Psoas muscle (tissue), 8 donors: ENCODE results near the gene ETNPPL. TPM values are rescaled to one million over a fixed set of nuclear protein-coding genes. Genes with fewer than 3 reads are reported as not detected.

Source experiments
- ATAC-seq, 4 donors: fragments of 200-7000 bp; cut with Tn5 transposase; one replicate each; pipeline ENCODE4 v1.9.1; 2020; ENCODE audit warnings: moderate library complexity in 3 of 4, mild to moderate bottlenecking in 2 of 4
- DNase-seq, 2 donors: peaks; one replicate each; pipeline ENCODE4 v3.0.0-alpha.2; 2020
- H3K27ac ChIP-seq: fragments of 200-600 bp; one replicate; pipeline ENCODE4 v1.8.0; 2022
- H3K27me3 ChIP-seq, 3 donors: fragments of 200-600 bp in 1 of 3; one replicate each; pipeline versions ENCODE4 v1.6.1 to v1.8.0; 2013 to 2022; ENCODE audit warnings: low read length in 2 of 3, mild to moderate bottlenecking in 2 of 3, moderate library complexity in 1 of 3; ENCODE audit not compliant: insufficient read depth in 3 of 3
- H3K36me3 ChIP-seq, 2 donors: fragments of 200-600 bp in 1 of 2; one replicate each; pipeline versions ENCODE4 v1.6.1 to v1.8.0; 2013 to 2022; ENCODE audit warnings: low read depth in 1 of 2, mild to moderate bottlenecking in 1 of 2, moderate library complexity in 1 of 2; ENCODE audit not compliant: insufficient read depth in 1 of 2
- H3K4me1 ChIP-seq: fragments of 200-600 bp; one replicate; pipeline ENCODE4 v1.8.0; 2022
- H3K4me3 ChIP-seq: fragments of 200-600 bp; one replicate; pipeline ENCODE4 v1.8.0; 2022; ENCODE audit warnings: mild to moderate bottlenecking
- H3K9me3 ChIP-seq: fragments of 200-600 bp; one replicate; pipeline ENCODE4 v1.8.0; 2022
- WGBS, 3 donors: extraction: QIAGEN DNeasy Blood & Tissue Kit; methylation state at CpG; one replicate each; pipeline versions ENCODE4 v1.1.6 to v1.1.7; 2013; 5-methylcytosine and 5-hydroxymethylcytosine counted together
- intact Hi-C, 2 donors: fragments of 100-400 bp; cut with DNase I; formaldehyde crosslinking; loops; one replicate each; pipeline versions ENCODE4 v1.11.0 to v1.14.2; 2022
- polyA plus RNA-seq, 3 donors: library from polyadenylated mRNA; stranded (reverse); fragments of 200-250 nt; gene quantifications; one replicate each; pipeline ENCODE4 v1.2.3, GENCODE V29; 2013
- total RNA-seq, 4 donors: library from RNA; stranded (reverse); fragmentation: NEBNext Ultra II Directional in 2 of 4; extraction: Animal tissue kit (Norgen Biotek cat#: 25700) in 2 of 4; gene quantifications; one replicate each; pipeline versions ENCODE4 v1.2.1 to v1.2.4, GENCODE V29; 2021 to 2023
- TF ChIP-seq, protein P1 (sequence below): fragments of 200-600 bp; IDR thresholded peaks from one replicate; pipeline ENCODE4 v1.8.0; 2022; ENCODE audit warnings: antibody characterized with exemption
- donor health status: healthy with polysubstance abuse.
- donor health status: DM: no; HTN: no; CAD: no; lungs with moderate emphysema.
- donor health status: Bipolar disorder and iron deficiency.
- donor health status: healthy.
- donor health status: DM: yes; HTN: yes; CAD: no.
- donor health status: DM: no; HTN: no; CAD: no.
- donor health status: DM: no; HTN: no; CAD: no.
- donor health status: DM: yes; HTN: yes; CAD: no.

ETNPPL gene
- total and polyA plus RNA-seq, 7 donors: 0.24 to 2.1 (median 0.28) TPM

DNA sequence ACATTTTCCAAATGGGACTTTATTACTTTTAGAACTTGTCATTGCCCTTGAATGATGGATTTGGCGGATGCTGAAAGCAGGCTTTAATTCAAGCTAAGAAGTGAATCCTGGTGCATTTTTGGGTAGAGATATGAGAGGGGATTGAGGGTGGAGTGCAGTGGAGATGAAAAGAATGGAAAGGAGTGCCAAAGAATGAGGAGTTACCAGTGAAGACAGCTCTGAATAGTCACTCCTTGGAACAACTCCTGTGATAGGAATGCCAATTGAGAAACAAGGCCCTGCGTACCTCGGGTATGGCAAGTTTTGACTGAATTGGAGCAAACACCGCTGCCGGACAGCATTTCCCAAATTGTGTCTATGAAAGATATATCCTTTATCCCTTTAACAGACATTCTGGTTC is 36.5 kb upstream of the ETNPPL start:
- DNase-seq (no peak), ATAC-seq (no peak)
- H3K36me3 ChIP-seq: no peaks in the 10 kb centered on the region
- intact Hi-C loops: no loop called here
- TF ChIP-seq, protein P1, sequence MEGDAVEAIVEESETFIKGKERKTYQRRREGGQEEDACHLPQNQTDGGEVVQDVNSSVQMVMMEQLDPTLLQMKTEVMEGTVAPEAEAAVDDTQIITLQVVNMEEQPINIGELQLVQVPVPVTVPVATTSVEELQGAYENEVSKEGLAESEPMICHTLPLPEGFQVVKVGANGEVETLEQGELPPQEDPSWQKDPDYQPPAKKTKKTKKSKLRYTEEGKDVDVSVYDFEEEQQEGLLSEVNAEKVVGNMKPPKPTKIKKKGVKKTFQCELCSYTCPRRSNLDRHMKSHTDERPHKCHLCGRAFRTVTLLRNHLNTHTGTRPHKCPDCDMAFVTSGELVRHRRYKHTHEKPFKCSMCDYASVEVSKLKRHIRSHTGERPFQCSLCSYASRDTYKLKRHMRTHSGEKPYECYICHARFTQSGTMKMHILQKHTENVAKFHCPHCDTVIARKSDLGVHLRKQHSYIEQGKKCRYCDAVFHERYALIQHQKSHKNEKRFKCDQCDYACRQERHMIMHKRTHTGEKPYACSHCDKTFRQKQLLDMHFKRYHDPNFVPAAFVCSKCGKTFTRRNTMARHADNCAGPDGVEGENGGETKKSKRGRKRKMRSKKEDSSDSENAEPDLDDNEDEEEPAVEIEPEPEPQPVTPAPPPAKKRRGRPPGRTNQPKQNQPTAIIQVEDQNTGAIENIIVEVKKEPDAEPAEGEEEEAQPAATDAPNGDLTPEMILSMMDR: no peak
- H3K27ac ChIP-seq: no peak overlapping the region
- no peaks in the 10 kb centered on the region for H3K27me3 ChIP-seq
- no peaks in the 10 kb centered on the region for H3K4me1 ChIP-seq
- no peak overlapping the region for H3K4me3 ChIP-seq
- no peaks in the 10 kb centered on the region for H3K9me3 ChIP-seq
- WGBS, 3 donors: 51 to 96% (median 76%) methylated on average over 5 of the region's 5 CpGs

DNA sequence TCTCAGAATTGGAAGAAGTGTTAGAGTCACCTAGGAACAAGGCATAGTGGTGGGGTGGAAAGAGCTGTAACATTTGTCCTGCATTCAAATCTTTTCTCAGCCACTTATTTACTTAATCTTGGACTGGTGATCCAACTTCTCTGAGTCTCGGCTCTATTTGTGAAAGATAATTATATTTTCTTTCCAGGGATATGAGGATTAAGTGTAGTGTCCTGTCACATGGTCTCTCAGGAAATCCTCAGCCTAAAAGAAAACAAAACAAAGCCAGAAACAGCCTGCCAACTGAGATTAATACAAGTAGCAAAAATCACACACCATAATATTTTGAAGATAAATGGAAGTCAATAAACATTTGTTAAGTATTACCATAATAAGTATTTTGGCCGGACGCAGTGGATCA is 33.3 kb upstream of the ETNPPL start:
- H3K27me3 ChIP-seq: no peaks in the 10 kb centered on the region
- no peaks in the 10 kb centered on the region for H3K9me3 ChIP-seq
- no peak for DNase-seq
- H3K4me3 ChIP-seq: no peak overlapping the region
- WGBS, 3 donors: 40 to 56% (median 48%) methylated on average over 3 of the region's 3 CpGs
- TF ChIP-seq, protein P1: no peak
- no peaks in the 10 kb centered on the region for H3K36me3 ChIP-seq
- H3K27ac ChIP-seq: no peak overlapping the region
- intact Hi-C loops: no loop called here
- no peak for ATAC-seq
- H3K4me1 ChIP-seq: no peaks in the 10 kb centered on the region

DNA sequence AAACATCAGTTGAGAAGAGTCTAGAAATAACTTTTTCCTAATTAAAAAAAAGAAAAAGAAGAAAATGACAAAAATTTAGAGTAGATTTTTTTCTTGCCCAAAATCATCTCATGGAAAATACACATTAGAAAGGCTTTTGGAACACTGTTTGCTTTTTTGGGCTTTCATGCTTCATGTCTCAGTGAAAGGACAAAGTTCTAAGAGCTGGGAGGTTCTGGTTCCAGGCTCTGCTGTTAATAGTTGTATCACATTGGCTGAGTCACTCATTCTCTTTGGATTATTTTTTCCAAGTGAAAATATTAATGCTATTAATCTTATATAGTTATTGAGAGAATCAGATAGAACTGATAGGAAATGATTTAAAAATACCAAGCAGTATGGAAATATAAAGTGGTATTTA is 32.9 kb upstream of the ETNPPL start:
- ATAC-seq (no peak), DNase-seq (no peak)
- Histone ChIP-seq H3K36me3 (no peaks in the 10 kb centered on the region), H3K9me3 (no peaks in the 10 kb centered on the region), H3K4me1 (no peaks in the 10 kb centered on the region), H3K4me3 (no peak overlapping the region), H3K27ac (no peak overlapping the region), H3K27me3 (no peaks in the 10 kb centered on the region)
- TF ChIP-seq, protein P1: no peak
- intact Hi-C loops: no loop called here

DNA sequence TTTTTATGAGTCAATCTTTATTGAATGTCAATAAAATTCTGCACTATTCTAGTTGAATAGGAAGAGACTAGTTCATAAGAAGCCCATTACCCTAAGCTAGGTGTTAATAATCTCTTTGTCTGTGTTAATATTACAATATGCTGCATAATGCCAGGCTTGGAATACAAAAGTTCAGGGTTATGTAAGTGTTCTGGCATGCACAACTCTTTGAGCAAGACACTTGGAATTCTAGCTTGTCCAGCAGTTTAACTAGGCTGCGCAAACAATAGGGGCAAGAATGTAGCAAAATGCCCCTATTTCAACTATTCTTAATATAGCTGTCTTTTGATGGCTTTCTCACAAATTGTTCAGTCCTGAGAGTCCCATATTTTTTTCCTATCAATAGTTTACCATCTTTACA is 31.3 kb upstream of the ETNPPL start:
- TF ChIP-seq, protein P1: no peak
- Histone ChIP-seq H3K4me3 (no peak overlapping the region), H3K27me3 (no peaks in the 10 kb centered on the region), H3K9me3 (no peaks in the 10 kb centered on the region), H3K27ac (no peak overlapping the region), H3K36me3 (no peaks in the 10 kb centered on the region), H3K4me1 (no peaks in the 10 kb centered on the region)
- DNase-seq (no peak), ATAC-seq (no peak)
- intact Hi-C loops: no loop called here
- 29 to 66% (median 38%) methylated on average over 1 of the region's 1 CpG for WGBS, 3 donors

DNA sequence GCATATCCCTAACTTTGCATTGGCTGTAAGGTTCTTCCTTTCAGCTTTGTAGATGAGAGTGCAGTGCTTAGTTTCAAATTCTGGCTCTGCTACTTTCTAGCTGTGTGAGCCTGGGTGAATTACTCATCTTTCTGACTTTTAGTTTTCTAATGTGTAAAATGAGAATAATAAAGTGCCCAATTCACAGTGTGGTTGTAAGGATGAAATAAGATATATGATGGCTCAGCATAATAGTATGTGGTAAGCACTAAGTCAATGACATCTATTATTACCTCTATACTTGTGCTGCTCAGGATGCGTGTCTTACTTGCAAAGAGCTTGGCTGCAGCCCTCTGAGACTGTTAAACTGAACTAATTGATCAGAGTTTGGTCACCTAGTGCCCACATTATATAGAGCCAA is 30.6 kb upstream of the ETNPPL start:
- Histone ChIP-seq H3K36me3 (no peaks in the 10 kb centered on the region), H3K4me1 (no peaks in the 10 kb centered on the region), H3K27ac (no peak overlapping the region), H3K4me3 (no peak overlapping the region), H3K9me3 (no peaks in the 10 kb centered on the region), H3K27me3 (no peaks in the 10 kb centered on the region)
- 61 to 100% (median 69%) methylated on average over 1 of the region's 1 CpG for WGBS, 3 donors
- TF ChIP-seq, protein P1: no peak
- ATAC-seq: no peak
- no peak for DNase-seq
- intact Hi-C loops: no loop called here
